ENCODE data around the gene GULP1. TPM values are rescaled to one million over a fixed set of nuclear protein-coding genes. Genes with fewer than 3 reads are reported as not detected.

GULP1 gene
- total and polyA plus RNA-seq, 2 experiments from 2014 or later, result 28.3 to 41.2 TPM

DNA sequence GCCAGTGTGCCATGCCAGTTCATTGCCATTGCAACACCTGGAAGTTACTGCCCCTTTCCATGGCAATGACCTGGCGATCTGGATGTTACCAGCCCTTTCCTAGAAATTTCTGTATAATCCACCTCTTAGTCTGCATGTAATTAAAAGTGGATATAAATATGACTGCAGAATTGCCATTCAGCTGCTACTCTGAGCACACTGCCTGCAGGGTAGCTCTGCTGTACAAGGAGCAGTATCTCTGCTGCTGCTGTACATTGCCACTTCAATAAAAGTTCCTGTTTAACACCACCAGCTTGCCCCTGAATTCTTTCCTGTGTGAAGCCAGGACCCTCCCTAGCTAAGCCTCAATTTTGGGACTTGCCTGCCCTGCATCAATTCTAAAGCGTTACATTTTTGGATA is 17.4 kb upstream of the GULP1 start:
- Histone ChIP-seq H3K36me3 (no peaks in the 10 kb centered on the region), H3K9me3 (ENCODE audit: low read depth) (no peaks in the 10 kb centered on the region), H3K4me1 (ENCODE audit: low read depth) (no peaks in the 10 kb centered on the region), H3K4me3 (no peak overlapping the region), H3K27me3 (no peaks in the 10 kb centered on the region), H3K27ac (no peak overlapping the region)
- TF ChIP-seq, protein P1, sequence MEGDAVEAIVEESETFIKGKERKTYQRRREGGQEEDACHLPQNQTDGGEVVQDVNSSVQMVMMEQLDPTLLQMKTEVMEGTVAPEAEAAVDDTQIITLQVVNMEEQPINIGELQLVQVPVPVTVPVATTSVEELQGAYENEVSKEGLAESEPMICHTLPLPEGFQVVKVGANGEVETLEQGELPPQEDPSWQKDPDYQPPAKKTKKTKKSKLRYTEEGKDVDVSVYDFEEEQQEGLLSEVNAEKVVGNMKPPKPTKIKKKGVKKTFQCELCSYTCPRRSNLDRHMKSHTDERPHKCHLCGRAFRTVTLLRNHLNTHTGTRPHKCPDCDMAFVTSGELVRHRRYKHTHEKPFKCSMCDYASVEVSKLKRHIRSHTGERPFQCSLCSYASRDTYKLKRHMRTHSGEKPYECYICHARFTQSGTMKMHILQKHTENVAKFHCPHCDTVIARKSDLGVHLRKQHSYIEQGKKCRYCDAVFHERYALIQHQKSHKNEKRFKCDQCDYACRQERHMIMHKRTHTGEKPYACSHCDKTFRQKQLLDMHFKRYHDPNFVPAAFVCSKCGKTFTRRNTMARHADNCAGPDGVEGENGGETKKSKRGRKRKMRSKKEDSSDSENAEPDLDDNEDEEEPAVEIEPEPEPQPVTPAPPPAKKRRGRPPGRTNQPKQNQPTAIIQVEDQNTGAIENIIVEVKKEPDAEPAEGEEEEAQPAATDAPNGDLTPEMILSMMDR (IDR thresholded peaks at IDR 0.05; ENCODE audit: low read depth, low read length), result no peak
- no peak for DNase-seq (ENCODE audit: low read depth in 1 of 2, low spot score in 1 of 2)

DNA sequence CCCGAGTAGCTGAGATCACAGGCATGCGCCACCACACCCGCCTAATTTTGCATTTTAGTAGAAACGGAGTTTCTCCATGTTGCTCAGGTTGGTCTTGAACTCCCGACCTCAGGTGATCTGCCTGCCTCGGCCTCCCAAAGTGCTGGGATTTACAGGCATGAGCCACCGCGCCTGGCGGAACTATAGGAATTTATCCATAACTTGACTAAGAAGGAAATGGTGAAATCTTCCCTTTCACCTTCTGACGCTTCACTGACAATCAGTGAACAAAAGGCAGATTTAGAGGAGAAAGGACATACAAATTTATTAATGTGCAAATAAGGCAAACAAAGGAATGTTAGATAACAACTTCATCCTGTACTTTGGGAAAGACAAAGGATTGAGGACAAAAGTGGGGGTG is 15.4 kb upstream of the GULP1 start:
- DNase-seq (ENCODE audit: low read depth in 1 of 2, low spot score in 1 of 2), result no peak
- Histone ChIP-seq H3K4me1 (ENCODE audit: low read depth) (no peaks in the 10 kb centered on the region), H3K36me3 (no peaks in the 10 kb centered on the region), H3K27ac (no peak overlapping the region), H3K9me3 (ENCODE audit: low read depth) (no peaks in the 10 kb centered on the region), H3K27me3 (no peaks in the 10 kb centered on the region), H3K4me3 (no peak overlapping the region)
- TF ChIP-seq, protein P1 (IDR thresholded peaks at IDR 0.05; ENCODE audit: low read depth, low read length), result no peak

DNA sequence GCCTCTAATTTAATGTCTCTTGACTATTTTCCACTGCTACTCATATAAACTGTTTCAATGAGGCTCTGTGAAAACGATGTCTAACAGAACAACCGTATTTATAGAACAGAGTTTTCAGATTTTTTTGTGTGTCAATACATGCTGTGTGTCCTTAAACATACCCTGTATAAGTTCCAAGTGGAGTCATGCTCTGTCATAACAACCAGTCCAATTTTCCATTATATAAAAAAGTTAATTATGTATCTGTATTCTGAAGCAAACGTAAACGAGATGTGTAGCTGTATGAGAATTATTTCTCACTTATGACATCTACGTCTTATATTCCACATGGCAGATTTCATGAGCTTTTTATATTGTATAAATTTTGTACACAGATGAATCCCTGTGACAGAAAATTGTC is 13.9 kb upstream of the GULP1 start:
- H3K9me3 ChIP-seq (ENCODE audit: low read depth), result no peaks in the 10 kb centered on the region
- no peaks in the 10 kb centered on the region for H3K27me3 ChIP-seq
- no peak for DNase-seq (ENCODE audit: low read depth in 1 of 2, low spot score in 1 of 2)
- no peaks in the 10 kb centered on the region for H3K4me1 ChIP-seq (ENCODE audit: low read depth)
- no peak overlapping the region for H3K27ac ChIP-seq
- H3K36me3 ChIP-seq, result no peaks in the 10 kb centered on the region
- no peak overlapping the region for H3K4me3 ChIP-seq
- TF ChIP-seq, protein P1 (IDR thresholded peaks at IDR 0.05; ENCODE audit: low read depth, low read length), result no peak

DNA sequence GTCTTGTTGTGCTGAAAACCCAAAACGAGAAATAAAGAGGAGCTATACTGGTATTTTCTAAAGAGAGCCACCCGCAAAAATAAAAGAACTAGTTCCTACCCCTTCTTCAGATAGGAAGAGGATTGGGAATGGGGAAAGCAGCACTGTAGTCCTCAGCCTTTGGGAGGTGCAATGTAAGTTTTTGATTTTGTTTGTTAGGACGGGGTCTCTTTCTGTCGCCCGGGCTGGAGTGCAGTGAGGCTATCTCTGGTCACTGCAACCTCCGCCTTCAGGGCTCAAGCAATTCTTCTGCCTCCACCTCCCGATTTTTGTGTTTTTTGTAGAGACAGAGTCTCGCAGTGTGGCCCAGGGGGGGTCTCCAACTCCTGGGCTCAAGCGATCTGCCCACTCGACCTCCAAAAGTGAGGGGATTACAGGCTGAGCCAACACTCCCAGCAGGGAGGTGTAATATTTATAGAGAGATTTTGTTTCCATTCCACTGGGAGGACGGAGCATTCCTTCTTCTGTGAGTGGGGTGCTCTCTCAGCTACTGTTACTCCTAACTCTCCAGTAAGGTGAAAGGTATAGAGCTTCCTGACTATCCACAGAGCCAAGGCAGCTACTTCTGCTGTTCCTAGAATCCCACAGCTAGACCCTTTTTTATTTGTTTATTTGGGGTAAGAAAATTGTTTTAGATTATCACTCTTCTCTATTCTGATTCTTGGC is 13.1 kb upstream of the GULP1 start:
- Histone ChIP-seq H3K4me1 (ENCODE audit: low read depth) (no peaks in the 10 kb centered on the region), H3K27me3 (no peaks in the 10 kb centered on the region), H3K36me3 (no peaks in the 10 kb centered on the region), H3K27ac (no peak overlapping the region), H3K9me3 (ENCODE audit: low read depth) (no peaks in the 10 kb centered on the region), H3K4me3 (no peak overlapping the region)
- TF ChIP-seq, protein P1 (IDR thresholded peaks at IDR 0.05; ENCODE audit: low read depth, low read length), result no peak
- DNase-seq (ENCODE audit: low read depth in 1 of 2, low spot score in 1 of 2), result no peak

DNA sequence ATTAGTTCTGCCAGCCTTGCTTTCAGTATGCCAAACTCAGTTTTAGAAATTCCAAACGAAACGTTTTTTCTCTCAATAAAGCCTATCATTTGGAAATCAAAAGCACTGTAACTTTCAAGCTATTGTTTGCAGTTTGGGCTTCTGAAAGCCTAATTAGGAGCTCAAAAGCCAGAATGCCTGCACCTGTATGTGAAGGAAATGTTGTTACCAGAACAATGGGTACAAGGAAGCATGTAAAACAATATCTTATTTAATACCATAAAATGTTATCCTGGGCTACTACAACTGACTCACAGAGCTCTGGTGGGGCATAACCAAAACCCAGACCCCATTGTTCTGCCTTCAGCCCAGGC is 12.6 kb upstream of the GULP1 start:
- Histone ChIP-seq H3K9me3 (ENCODE audit: low read depth) (no peaks in the 10 kb centered on the region), H3K36me3 (no peaks in the 10 kb centered on the region), H3K27me3 (no peaks in the 10 kb centered on the region), H3K4me3 (no peak overlapping the region), H3K4me1 (ENCODE audit: low read depth) (no peaks in the 10 kb centered on the region), H3K27ac (no peak overlapping the region)
- DNase-seq (ENCODE audit: low read depth in 1 of 2, low spot score in 1 of 2), result no peak
- TF ChIP-seq, protein P1 (IDR thresholded peaks at IDR 0.05; ENCODE audit: low read depth, low read length), result no peak

All from cardiac muscle cell (in vitro differentiated cells and primary cell).